Epithelial cell of esophagus (primary cell): Measurements from ENCODE around the gene ITPKB.
"Not testable (repeated sequence)": the region's sequence is repeated elsewhere in the genome, so short reads cannot be mapped to it uniquely, and the experiment has no call there.

ENCODE experiments used
- DNase-seq: peaks from one replicate; pipeline ENCODE4 v3.0.0; 2010; ENCODE audit warnings: low read depth
- H3K4me3 ChIP-seq: 2 replicates; pipeline ENCODE4 v1.5.1; 2011; ENCODE audit warnings: mild to moderate bottlenecking, low read length, control low read depth
- CTCF ChIP-seq: IDR thresholded peaks from 2 replicates; pipeline ENCODE4 v1.5.1; 2011; ENCODE audit warnings: low read depth, mild to moderate bottlenecking, low read length, control low read depth, inconsistent platforms; ENCODE audit not compliant: insufficient read depth; ENCODE audit errors: missing control alignments

ITPKB gene

DNA sequence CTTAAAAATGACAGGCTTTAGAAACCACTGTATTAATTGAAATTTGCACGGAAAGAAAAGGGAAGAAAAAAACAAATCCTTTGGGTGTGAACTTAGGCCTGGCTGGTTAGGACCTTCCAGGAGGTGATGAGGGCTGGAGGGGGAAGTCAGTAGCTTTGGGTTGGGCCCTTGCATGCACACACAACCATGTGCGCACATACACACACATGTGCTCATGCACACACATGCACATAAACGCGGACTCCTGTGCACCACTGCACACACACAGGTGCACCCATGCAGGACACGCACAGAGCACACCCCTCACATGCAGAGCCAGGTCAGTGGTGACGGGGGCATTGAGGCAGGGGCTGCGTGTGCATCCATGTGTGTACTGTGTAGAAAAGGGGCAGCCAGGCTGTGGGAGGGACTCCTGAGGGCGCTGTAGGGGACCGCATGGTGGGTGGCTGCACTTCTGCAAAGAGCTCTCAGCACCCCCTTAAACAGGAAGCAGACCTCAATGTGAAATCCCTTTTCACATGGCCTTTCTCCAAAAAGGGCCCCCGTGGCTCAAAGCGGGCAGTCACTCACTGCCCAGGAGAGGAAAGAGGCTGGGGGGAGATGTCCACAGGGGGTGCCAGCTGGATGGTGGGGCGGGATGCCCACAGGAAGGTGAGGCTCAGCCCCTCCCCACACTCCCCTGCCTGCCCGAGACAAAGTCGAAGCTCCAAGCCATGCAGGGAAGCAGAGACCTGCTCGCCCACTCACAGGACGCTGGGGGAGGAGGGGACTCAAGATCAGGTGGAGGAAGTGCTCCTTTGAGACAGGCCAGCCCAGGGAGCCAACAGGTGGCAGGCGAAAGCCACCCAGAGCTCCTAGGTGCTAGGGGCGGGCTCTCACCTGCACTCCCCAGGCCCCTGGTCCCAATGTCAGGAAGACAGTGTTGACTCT, 95.2 kb downstream of the ITPKB start:
- TF ChIP-seq CTCF: no peak
- no peak for DNase-seq
- H3K4me3 ChIP-seq: no peak overlapping the region

DNA sequence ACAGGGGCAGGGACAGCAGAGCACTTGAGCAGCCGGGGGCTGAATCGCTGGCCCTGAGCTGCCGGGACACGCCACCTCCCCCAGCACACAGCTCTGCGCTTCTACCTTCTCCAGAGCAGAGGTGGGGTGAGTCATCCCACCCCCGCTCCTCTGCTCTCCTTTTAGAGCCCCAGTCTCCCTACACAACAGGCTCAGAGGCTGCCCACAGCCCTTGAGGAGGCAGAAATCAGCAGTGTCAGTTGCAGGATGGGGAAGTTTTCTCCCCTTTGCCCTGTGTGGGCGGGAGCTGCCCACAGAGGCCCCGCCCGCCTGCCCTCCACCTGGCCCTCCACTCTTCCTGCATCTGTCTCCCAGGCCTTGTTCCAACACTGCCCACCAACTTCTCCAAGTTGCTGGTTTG, 95.9 kb downstream of the ITPKB start:
- DNase-seq: peak; percentile 90
- no peak for TF ChIP-seq CTCF
- no peak overlapping the region for H3K4me3 ChIP-seq

DNA sequence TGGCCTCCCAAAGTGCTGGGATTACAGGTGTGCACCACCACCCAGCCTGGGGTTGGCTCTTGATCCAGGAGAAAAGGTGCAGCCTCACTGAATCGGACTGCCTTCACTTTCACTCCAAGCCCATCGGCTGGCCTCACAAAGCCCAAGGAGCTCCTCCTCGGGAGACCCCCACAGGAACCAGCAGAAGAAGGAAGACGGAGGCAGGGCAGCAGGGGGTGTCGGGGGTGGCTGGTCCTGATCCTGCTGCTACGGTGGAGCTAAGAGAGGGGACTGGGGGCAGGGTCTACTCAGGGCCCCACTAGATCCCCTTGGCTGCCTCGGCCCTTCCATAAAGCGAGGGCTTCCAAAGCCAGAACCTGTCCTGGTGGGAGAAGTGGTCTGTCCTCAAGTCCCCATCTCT, 96.7 kb downstream of the ITPKB start:
- no peak overlapping the region for H3K4me3 ChIP-seq
- no peak for DNase-seq
- TF ChIP-seq CTCF: no peak

DNA sequence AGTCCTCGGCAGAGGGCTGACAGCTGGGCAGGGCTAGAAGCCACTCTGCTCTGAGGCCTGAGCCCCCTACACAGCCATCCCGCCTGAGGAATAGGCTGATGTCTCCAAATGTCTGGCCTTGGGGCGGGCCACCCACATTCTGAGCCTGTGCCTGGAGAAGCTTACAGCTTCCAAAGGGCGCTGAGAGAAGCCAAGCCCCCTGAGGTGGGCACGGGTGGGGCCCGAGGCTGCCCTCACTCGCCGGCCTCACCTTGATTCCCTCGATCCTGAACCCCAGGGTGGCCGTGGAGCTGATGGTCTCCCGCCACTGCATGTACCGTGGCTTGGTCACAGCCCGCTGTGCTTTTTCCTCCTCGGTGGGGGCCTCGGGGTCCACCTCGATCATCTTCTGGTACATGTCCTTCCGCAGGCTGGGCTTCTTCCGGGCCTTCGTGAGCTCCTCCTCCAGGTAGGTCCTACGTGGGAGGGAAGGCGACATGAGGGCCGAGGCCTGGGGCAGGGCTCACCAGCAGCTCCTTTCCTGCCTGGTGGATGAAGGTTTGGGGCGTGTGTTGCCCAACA, 97.3 kb downstream of the ITPKB start:
- no peak overlapping the region for H3K4me3 ChIP-seq
- no peak for TF ChIP-seq CTCF
- DNase-seq: no peak

GRCh38 chr1:226640321-226641136, 98.6 kb downstream of the ITPKB start:
- no peak for DNase-seq
- no peak overlapping the region for H3K4me3 ChIP-seq
- no peak for TF ChIP-seq CTCF

DNA sequence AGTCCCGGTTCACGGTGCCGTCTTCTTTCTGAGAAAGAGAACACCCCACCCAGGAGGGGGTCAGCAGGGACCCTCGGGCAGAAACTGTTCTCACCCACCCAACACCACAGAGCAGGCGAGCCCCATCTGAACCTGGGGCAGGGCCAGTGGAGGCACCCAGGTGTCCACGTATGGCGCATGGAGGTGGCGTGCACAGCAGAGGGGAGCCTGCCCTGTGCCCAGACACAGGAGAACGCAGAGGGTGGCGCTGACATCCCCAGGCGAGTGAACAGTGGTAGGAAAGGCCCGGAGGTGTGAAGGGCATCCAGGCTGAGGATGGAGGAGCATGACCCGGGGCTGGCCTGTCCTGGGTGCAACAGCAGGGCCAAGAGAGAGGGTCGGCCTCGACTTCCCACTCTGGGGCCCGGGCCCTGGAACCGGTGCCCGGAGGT, 99.4 kb downstream of the ITPKB start:
- no peak for TF ChIP-seq CTCF
- no peak overlapping the region for H3K4me3 ChIP-seq
- DNase-seq: no peak

DNA sequence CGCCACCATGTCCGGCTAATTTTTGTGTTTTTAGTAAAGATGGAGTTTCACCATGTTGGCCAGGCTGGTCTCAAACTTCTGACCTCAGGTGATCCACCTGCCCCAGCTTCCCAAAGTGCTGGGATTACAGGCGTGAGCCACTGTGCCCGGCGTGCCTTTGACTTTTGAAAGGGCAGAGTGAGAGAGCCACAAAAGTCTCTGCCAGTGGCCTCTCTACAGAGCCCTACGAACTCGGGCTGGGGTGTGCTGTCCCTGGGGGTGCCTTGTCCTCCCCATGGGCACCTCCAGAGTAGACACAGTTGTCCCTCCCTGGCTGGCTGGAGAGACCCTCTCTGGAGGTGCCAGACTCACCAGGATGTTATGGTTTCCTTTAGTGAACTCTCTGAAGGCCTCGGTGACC, 99.9 kb downstream of the ITPKB start:
- not testable (repeated sequence) for DNase-seq

More for the DNA sequence above, 99.9 kb downstream of the ITPKB start:
- not testable (repeated sequence) for H3K4me3 ChIP-seq
